Uterus (tissue), 4 donors: ENCODE results near the gene GIGYF2. TPM values are rescaled to one million over a fixed set of nuclear protein-coding genes. Genes with fewer than 3 reads are reported as not detected.

ENCODE experiments used
- DNase-seq, 2 donors: peaks; one replicate each; pipeline ENCODE4 v3.0.0-alpha.2; 2019 to 2020
- H3K27ac ChIP-seq, 2 donors: fragments of 200-600 bp; sonication (generic); 1 replicate in 1 of 2; 2 replicates in 1 of 2; pipeline ENCODE4 v1.5.1; 2016 to 2018
- H3K27me3 ChIP-seq, 2 donors: fragments of 200-600 bp; sonication (generic); one replicate each; pipeline ENCODE4 v1.5.1; 2018 to 2019; ENCODE audit warnings: control low read depth in 1 of 2
- H3K36me3 ChIP-seq, 2 donors: fragments of 200-600 bp; sonication (generic); one replicate each; pipeline ENCODE4 v1.5.1; 2019; ENCODE audit warnings: control low read depth in 1 of 2
- H3K4me1 ChIP-seq, 2 donors: fragments of 200-600 bp; sonication (generic); one replicate each; pipeline ENCODE4 v1.5.1; 2018 to 2019; ENCODE audit warnings: control low read depth in 1 of 2
- H3K4me3 ChIP-seq, 2 donors: fragments of 200-600 bp; sonication (generic); 1 replicate in 1 of 2; 2 replicates in 1 of 2; pipeline ENCODE4 v1.5.1; 2018 to 2019; ENCODE audit warnings: mild to moderate bottlenecking in 1 of 2
- H3K9me3 ChIP-seq, 2 donors: fragments of 200-600 bp; sonication (generic); one replicate each; pipeline ENCODE4 v1.5.1; 2019; ENCODE audit warnings: control low read depth in 1 of 2
- CTCF ChIP-seq, 4 experiments: fragments of 200-600 bp in 2 of 4; fragments of 450-650 bp in 2 of 4; sonication (generic) in 2 of 4; IDR thresholded peaks; one replicate each; pipeline ENCODE4 v1.5.1; 2016 to 2019; ENCODE audit warnings: antibody characterized with exemption in 4 of 4, mild to moderate bottlenecking in 2 of 4, moderate library complexity in 1 of 4
- POLR2A ChIP-seq, 2 donors: fragments of 450-650 bp; IDR thresholded peaks; one replicate each; pipeline ENCODE4 v1.6.1; 2016; ENCODE audit warnings: antibody characterized with exemption in 2 of 2, mild to moderate bottlenecking in 1 of 2, moderate library complexity in 1 of 2
- intact Hi-C: fragments of 100-400 bp; cut with DNase I; formaldehyde crosslinking; loops from one replicate; pipeline ENCODE4 v1.15.1; 2023; ENCODE audit warnings: low total_unique reads
- total RNA-seq, 4 donors: library from RNA; depleted of rRNA in 3 of 4; stranded (reverse); fragments of >200 nt in 3 of 4; gene quantifications; one replicate each; pipeline versions ENCODE4 v1.1.0 to v1.2.4, GENCODE V29; 2014 to 2023
- donor health status: DM: yes; HTN: yes; CAD: no.

GIGYF2 gene
- total RNA-seq, 4 donors from 2014 or later, result 16.5 to 125 (median 97.3) TPM

- Histone ChIP-seq H3K36me3 (no peaks in the 10 kb centered on the region), H3K27ac (no peak overlapping the region), H3K27me3 (no peaks in the 10 kb centered on the region), H3K4me1 (no peaks in the 10 kb centered on the region), H3K4me3 (no peak overlapping the region), H3K9me3 (no peaks in the 10 kb centered on the region)
- DNase-seq, result no peak
- intact Hi-C loops, result no loop called here
- no peak for TF ChIP-seq CTCF (IDR thresholded peaks at IDR 0.05)
- TF ChIP-seq POLR2A (IDR thresholded peaks at IDR 0.05), result no peak
Measured at GRCh38 chr2:232866104-232866503, 169.0 kb downstream of the GIGYF2 start.

GRCh38 chr2:232869138-232870017, 172.2 kb downstream of the GIGYF2 start:
- Histone ChIP-seq H3K27me3 (no peaks in the 10 kb centered on the region), H3K36me3 (no peaks in the 10 kb centered on the region), H3K4me1 (no peaks in the 10 kb centered on the region), H3K27ac (no peak overlapping the region), H3K9me3 (no peaks in the 10 kb centered on the region), H3K4me3 (no peak overlapping the region)
- intact Hi-C loops, result no loop called here
- no peak for TF ChIP-seq CTCF (IDR thresholded peaks at IDR 0.05)
- no peak for TF ChIP-seq POLR2A (IDR thresholded peaks at IDR 0.05)
- DNase-seq, result no peak

GRCh38 chr2:232870018-232870765, 173.1 kb downstream of the GIGYF2 start, which contains the start of gene SNORC:
Gene SNORC, plus strand, starts transcription at chr2:232870264. Its CDS starts 78 bp downstream, at chr2:232870342.
- TF ChIP-seq POLR2A (IDR thresholded peaks at IDR 0.05), result no peak
- TF ChIP-seq CTCF (IDR thresholded peaks at IDR 0.05), result no peak
- H3K27me3 ChIP-seq, result no peaks in the 10 kb centered on the region
- H3K9me3 ChIP-seq, result no peaks in the 10 kb centered on the region
- no peaks in the 10 kb centered on the region for H3K36me3 ChIP-seq
- H3K4me3 ChIP-seq, result no peak within 1 kb of the TSS
- H3K4me1 ChIP-seq, result no peaks in the 10 kb centered on the region
- intact Hi-C loops, result no loop called here
- DNase-seq, result no peak
- H3K27ac ChIP-seq, result no peak within 1 kb of the TSS

GRCh38 chr2:232870766-232871371, 173.7 kb downstream of the GIGYF2 start:
- DNase-seq, result no peak

More at GRCh38 chr2:232870766-232871371, 173.7 kb downstream of the GIGYF2 start:
- no peaks in the 10 kb centered on the region for H3K36me3 ChIP-seq
- TF ChIP-seq CTCF (IDR thresholded peaks at IDR 0.05) (no peak), POLR2A (IDR thresholded peaks at IDR 0.05) (no peak)
- no peak overlapping the region for H3K27ac ChIP-seq
- H3K9me3 ChIP-seq, result no peaks in the 10 kb centered on the region
- intact Hi-C loops, result no loop called here
- H3K27me3 ChIP-seq, result peaks cover 0 to 4% of the 10 kb centered on the region in 2 donors
- no peak overlapping the region for H3K4me3 ChIP-seq
- peaks cover 0 to 4% of the 10 kb centered on the region in 2 donors for H3K4me1 ChIP-seq
